Activated CD4-positive, alpha-beta T cell treated with anti-CD3 and anti-CD28 coated beads, Interleukin-2, Interleukin-6, amounts not matched to agents 100 ng/mL and 50 ng/mL, durations not matched to agents 16 hours and 8 hours (primary cell): ENCODE results near the gene FAM221B.
A peak's percentile ranks its signal among the peaks of the same experiment; 100 is the strongest.

Source experiments
- DNase-seq: peaks from one replicate; pipeline ENCODE4 v3.0.0-alpha.2; 2020

The FAM221B gene

GRCh38 chr9:35814841-35815543 lies 13.5 kb downstream of the FAM221B start, which contains the start of gene HINT2:
TSS of gene HINT2 (minus strand) at chr9:35815042. CDS start at chr9:35814979, 63 bp downstream.
- peak; percentile 98 for DNase-seq

GRCh38 chr9:35814106-35814840 lies 14.3 kb downstream of the FAM221B start:
- DNase-seq: peak; percentile 61

- DNase-seq: no peak
Observed at GRCh38 chr9:35813434-35814105, 15.0 kb downstream of the FAM221B start.

GRCh38 chr9:35812025-35812602 lies 16.4 kb downstream of the FAM221B start, which contains the start of gene SPAG8:
TSS of gene SPAG8 (minus strand) at chr9:35812262. CDS start at chr9:35812147, 115 bp downstream.
- DNase-seq: peak; percentile 97

GRCh38 chr9:35811381-35812024 lies 17.0 kb downstream of the FAM221B start:
- DNase-seq: no peak

- DNase-seq: no peak
Observed at GRCh38 chr9:35810122-35810521, 18.4 kb downstream of the FAM221B start.

GRCh38 chr9:35808433-35808832 lies 20.1 kb downstream of the FAM221B start:
- no peak for DNase-seq

- DNase-seq: no peak
Observed at GRCh38 chr9:35806101-35806500, 22.4 kb downstream of the FAM221B start.

GRCh38 chr9:35801328-35802128 lies 27.0 kb downstream of the FAM221B start:
- no peak for DNase-seq

GRCh38 chr9:35800530-35800929 lies 28.0 kb downstream of the FAM221B start:
- DNase-seq: no peak

GRCh38 chr9:35798658-35799374 lies 29.7 kb downstream of the FAM221B start:
- DNase-seq: peak; percentile 58

GRCh38 chr9:35797311-35798109 lies 31.0 kb downstream of the FAM221B start:
- no peak for DNase-seq

GRCh38 chr9:35795695-35796094 lies 32.8 kb downstream of the FAM221B start:
- DNase-seq: no peak

- DNase-seq: no peak
Observed at GRCh38 chr9:35793461-35793860, 35.1 kb downstream of the FAM221B start.

GRCh38 chr9:35792826-35793225 lies 35.7 kb downstream of the FAM221B start:
- no peak for DNase-seq

- DNase-seq: no peak
Observed at GRCh38 chr9:35792024-35792813, 36.3 kb downstream of the FAM221B start.

GRCh38 chr9:35791297-35791921 lies 37.1 kb downstream of the FAM221B start, which contains the start of gene NPR2:
TSS of gene NPR2 (plus strand) at chr9:35791591. CDS start at chr9:35792409, 818 bp downstream.
- no peak for DNase-seq

- DNase-seq: peak; percentile 71
Observed at GRCh38 chr9:35790385-35791296, 37.9 kb downstream of the FAM221B start.
